Lower lobe of right lung (tissue), 2 donors: ENCODE measurements around the gene YARS1. TPM values are rescaled to one million over a fixed set of nuclear protein-coding genes. Genes with fewer than 3 reads are reported as not detected.

ENCODE experiments used
- ATAC-seq, 2 donors: fragments of 200-7000 bp; cut with Tn5 transposase; one replicate each; pipeline ENCODE4 v1.9.1; 2020 to 2022; ENCODE audit warnings: mild to moderate bottlenecking in 2 of 2, moderate library complexity in 2 of 2
- DNase-seq: peaks from one replicate; pipeline ENCODE4 v3.0.0-alpha.2; 2020
- H3K27ac ChIP-seq: fragments of 200-600 bp; one replicate; pipeline ENCODE4 v1.8.0; 2022
- H3K27me3 ChIP-seq: fragments of 200-600 bp; one replicate; pipeline ENCODE4 v1.8.0; 2022; ENCODE audit warnings: low read depth
- H3K36me3 ChIP-seq: fragments of 200-600 bp; one replicate; pipeline ENCODE4 v1.8.0; 2022; ENCODE audit warnings: mild to moderate bottlenecking
- H3K4me1 ChIP-seq: fragments of 200-600 bp; one replicate; pipeline ENCODE4 v1.8.0; 2022
- H3K4me3 ChIP-seq: fragments of 200-600 bp; one replicate; pipeline ENCODE4 v1.8.0; 2022; ENCODE audit warnings: mild to moderate bottlenecking
- H3K9me3 ChIP-seq: fragments of 200-600 bp; one replicate; pipeline ENCODE4 v1.8.0; 2022
- intact Hi-C: fragments of 100-400 bp; cut with DNase I; formaldehyde crosslinking; loops from one replicate; pipeline ENCODE4 v1.11.0; 2022
- total RNA-seq: library from RNA; stranded (reverse); fragmentation: NEBNext Ultra II Directional; extraction: Animal tissue kit (Norgen Biotek cat#: 25700); gene quantifications from one replicate; pipeline ENCODE4 v1.2.1, GENCODE V29; 2021
- TF ChIP-seq, protein P1 (sequence below): fragments of 200-600 bp; IDR thresholded peaks from one replicate; pipeline ENCODE4 v1.8.0; 2022; ENCODE audit warnings: antibody characterized with exemption, mild to moderate bottlenecking
- donor health status: DM: no; HTN: yes; CAD: no; lungs with severe emphysema.

YARS1 gene
- total RNA-seq, 1 donor from 2014 or later = 96.7 TPM

DNA sequence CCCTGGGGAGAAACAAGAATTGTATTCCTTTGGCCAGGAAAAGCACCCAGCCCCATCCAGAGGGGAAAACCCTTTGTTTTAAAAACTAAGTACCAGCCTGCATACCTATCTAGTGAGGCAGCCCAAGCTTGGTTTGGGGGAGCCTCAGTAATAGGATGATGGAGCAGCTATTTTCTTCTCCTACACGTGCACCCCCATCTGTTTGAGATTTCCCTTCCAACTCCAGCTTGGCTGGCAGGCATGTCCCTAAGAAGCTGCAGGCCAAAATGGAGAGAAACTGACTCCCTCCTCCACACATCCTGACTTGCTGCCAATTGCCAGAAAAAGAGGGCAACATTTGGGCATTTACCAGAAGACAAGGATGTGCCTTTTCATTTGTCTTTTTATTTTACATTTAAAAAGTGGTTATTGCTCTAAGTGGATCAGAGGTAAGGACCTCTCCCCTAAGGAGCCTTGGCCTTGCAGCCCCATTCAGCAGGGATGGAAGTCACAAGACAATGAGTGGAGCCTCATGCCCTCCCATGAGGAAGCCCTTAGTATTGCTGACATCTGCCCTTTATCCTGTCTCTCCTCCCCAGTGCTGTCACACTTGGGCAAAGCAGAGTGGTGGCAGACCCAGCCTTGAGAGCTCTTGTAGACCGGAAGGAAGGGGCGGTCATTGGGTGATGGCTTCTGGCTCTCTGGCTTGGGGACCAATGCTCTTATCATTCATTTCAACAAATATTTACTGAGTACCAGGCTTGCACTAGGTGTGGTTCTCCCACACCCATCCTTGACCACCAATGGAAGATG lies 44.9 kb upstream of the YARS1 start:
- intact Hi-C loops = no loop called here
- no peaks in the 10 kb centered on the region for H3K4me1 ChIP-seq
- ATAC-seq = no peak
- TF ChIP-seq, protein P1, sequence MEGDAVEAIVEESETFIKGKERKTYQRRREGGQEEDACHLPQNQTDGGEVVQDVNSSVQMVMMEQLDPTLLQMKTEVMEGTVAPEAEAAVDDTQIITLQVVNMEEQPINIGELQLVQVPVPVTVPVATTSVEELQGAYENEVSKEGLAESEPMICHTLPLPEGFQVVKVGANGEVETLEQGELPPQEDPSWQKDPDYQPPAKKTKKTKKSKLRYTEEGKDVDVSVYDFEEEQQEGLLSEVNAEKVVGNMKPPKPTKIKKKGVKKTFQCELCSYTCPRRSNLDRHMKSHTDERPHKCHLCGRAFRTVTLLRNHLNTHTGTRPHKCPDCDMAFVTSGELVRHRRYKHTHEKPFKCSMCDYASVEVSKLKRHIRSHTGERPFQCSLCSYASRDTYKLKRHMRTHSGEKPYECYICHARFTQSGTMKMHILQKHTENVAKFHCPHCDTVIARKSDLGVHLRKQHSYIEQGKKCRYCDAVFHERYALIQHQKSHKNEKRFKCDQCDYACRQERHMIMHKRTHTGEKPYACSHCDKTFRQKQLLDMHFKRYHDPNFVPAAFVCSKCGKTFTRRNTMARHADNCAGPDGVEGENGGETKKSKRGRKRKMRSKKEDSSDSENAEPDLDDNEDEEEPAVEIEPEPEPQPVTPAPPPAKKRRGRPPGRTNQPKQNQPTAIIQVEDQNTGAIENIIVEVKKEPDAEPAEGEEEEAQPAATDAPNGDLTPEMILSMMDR = no peak
- H3K9me3 ChIP-seq = no peaks in the 10 kb centered on the region
- DNase-seq = no peak
- H3K27me3 ChIP-seq = no peaks in the 10 kb centered on the region
- H3K27ac ChIP-seq = no peak overlapping the region
- peaks cover 44% of the 10 kb centered on the region for H3K36me3 ChIP-seq
- H3K4me3 ChIP-seq = no peak overlapping the region

DNA sequence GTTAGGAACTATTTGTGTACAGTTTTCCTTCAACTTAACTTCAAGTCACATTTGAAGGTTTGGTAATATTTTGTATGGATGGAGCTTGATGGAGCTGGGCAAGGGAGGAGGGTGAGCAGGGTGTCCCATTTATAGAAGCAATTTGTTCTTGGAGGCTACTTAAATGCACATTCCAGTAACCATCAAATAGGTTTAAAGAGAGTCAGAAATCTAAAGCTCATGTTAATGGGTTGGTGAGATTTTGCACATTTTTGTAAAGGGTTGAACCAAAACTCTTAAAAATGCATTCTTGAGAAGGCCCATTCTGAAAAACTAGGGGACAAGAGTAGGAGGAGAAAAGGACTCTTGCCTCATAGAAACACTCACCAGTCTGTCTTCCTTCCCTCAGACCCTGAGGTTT lies 43.4 kb upstream of the YARS1 start:
- DNase-seq (no peak), ATAC-seq (no peak)
- H3K9me3 ChIP-seq = no peaks in the 10 kb centered on the region
- H3K4me3 ChIP-seq = no peak overlapping the region
- H3K27me3 ChIP-seq = no peaks in the 10 kb centered on the region
- H3K4me1 ChIP-seq = no peaks in the 10 kb centered on the region
- intact Hi-C loops = no loop called here
- TF ChIP-seq, protein P1 = no peak
- peaks cover 59% of the 10 kb centered on the region for H3K36me3 ChIP-seq
- H3K27ac ChIP-seq = no peak overlapping the region

DNA sequence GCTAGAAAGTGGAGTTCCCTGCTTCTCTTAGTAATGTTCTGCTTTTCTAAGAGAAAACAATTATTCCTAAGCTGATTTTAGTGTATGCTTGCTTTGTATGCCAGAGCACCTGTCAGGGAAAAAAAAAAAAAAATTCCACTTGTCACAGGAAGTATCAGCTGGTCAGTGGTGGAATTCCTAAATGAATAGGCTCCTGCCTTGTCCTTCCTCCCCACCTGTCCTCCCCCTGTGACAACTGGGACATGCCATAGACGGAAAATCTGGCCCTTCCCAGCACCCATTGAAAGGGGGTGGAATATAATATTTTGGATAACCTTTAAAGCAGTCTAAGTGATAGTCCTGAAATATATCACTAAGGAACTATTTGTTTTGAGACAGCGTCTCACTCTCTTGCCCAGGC lies 42.8 kb upstream of the YARS1 start:
- Histone ChIP-seq H3K27ac (no peak overlapping the region), H3K4me1 (no peaks in the 10 kb centered on the region), H3K4me3 (no peak overlapping the region), H3K27me3 (no peaks in the 10 kb centered on the region), H3K36me3 (peaks cover 65% of the 10 kb centered on the region), H3K9me3 (no peaks in the 10 kb centered on the region)
- ATAC-seq = no peak
- intact Hi-C loops = no loop called here
- TF ChIP-seq, protein P1 = no peak
- DNase-seq = no peak

DNA sequence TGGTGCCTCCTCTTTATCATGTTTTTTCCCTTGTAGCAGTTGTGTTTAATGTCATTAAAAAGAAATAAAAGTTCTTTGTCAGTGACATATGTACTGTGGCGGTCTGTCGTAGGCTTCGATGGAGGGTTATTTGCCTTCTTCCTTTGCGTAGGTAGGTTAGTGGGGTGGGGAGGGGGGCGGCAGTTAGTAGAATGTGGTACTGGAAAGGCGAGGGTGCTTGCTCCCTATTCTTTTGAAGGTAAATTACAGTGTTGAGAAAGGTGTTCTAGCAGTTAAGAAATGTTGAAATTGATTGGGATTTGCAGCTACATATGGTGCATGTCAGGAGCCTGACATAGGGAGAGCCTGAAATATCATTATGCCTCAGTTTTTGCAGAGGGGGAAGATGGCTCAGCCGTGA lies 41.6 kb upstream of the YARS1 start:
- Histone ChIP-seq H3K36me3 (peaks cover 73% of the 10 kb centered on the region), H3K4me1 (no peaks in the 10 kb centered on the region), H3K4me3 (no peak overlapping the region), H3K27me3 (no peaks in the 10 kb centered on the region), H3K9me3 (no peaks in the 10 kb centered on the region), H3K27ac (no peak overlapping the region)
- DNase-seq (no peak), ATAC-seq (no peak)
- intact Hi-C loops = no loop called here
- TF ChIP-seq, protein P1 = no peak

DNA sequence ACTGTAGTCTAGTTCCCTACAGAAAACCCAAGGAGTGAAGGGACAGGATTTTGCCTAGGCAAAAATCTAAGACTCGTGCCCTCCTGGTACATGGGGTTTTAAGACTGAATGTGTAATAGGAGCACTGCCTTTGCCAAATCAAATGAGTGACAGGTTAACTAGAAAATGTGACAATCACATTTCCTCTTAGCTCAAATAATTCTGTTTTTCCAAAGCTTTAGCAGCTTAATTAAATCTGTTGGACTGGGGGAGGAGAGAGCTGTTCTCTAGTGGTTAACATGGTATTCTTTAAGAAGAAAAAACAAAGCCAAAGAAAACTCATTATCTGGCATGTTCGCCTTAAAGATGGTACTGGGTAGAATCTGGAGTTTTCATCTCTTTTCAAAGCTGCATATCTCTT lies 41.0 kb upstream of the YARS1 start:
- TF ChIP-seq, protein P1 = no peak
- intact Hi-C loops = no loop called here
- ATAC-seq (no peak), DNase-seq (no peak)
- no peaks in the 10 kb centered on the region for H3K9me3 ChIP-seq
- no peaks in the 10 kb centered on the region for H3K4me1 ChIP-seq
- H3K36me3 ChIP-seq = peaks cover 78% of the 10 kb centered on the region
- no peaks in the 10 kb centered on the region for H3K27me3 ChIP-seq
- no peak overlapping the region for H3K4me3 ChIP-seq
- H3K27ac ChIP-seq = no peak overlapping the region
